Brain microvascular endothelial cell (primary cell): ENCODE data around the gene DMPK.

Experiments used
- DNase-seq: peaks from one replicate; pipeline ENCODE4 v3.0.0-alpha.2; 2020
- H3K27ac ChIP-seq: fragments of 250-450 bp; sonication (Bioruptor Pico); 2 replicates; pipeline ENCODE4 v1.5.1; 2020; ENCODE audit warnings: mild to moderate bottlenecking, moderate library complexity
- H3K27me3 ChIP-seq: fragments of 250-450 bp; sonication (Bioruptor Pico); replicated peaks from 2 replicates; pipeline ENCODE4 v1.5.1; 2020; ENCODE audit warnings: mild to moderate bottlenecking
- H3K36me3 ChIP-seq: fragments of 250-450 bp; sonication (Bioruptor Pico); replicated peaks from 2 replicates; pipeline ENCODE4 v1.5.1; 2020; ENCODE audit warnings: mild to moderate bottlenecking
- H3K4me3 ChIP-seq: 2 replicates; pipeline ENCODE4 v1.5.1; 2011; ENCODE audit warnings: low read depth, mild to moderate bottlenecking, control low read depth, low read length, moderate library complexity
- CTCF ChIP-seq: IDR thresholded peaks from 2 replicates; pipeline ENCODE4 v1.5.1; 2011; ENCODE audit warnings: low read depth, mild to moderate bottlenecking, moderate library complexity, low read length, control low read depth, inconsistent platforms; ENCODE audit errors: missing control alignments
- in situ Hi-C: cut with HindIII; loops from 2 replicates; pipeline ENCODE4 v1.10.0; 2017; ENCODE audit warnings: low sequenced_read_pairs, low pct_ligation_motif_present

The DMPK gene

GRCh38 chr19:45822716-45823115 is 40.4 kb upstream of the DMPK start:
- Histone ChIP-seq H3K27ac (no peak overlapping the region), H3K27me3 (no peaks in the 10 kb centered on the region), H3K4me3 (no peak overlapping the region), H3K36me3 (peaks cover 47% of the 10 kb centered on the region)
- TF ChIP-seq CTCF, result no peak
- in situ Hi-C loops, result no loop called here
- no peak for DNase-seq

GRCh38 chr19:45821570-45821969 is 39.3 kb upstream of the DMPK start:
- in situ Hi-C loops, result no loop called here
- Histone ChIP-seq H3K27ac (no peak overlapping the region), H3K4me3 (no peak overlapping the region), H3K27me3 (no peaks in the 10 kb centered on the region), H3K36me3 (peaks cover 39% of the 10 kb centered on the region)
- TF ChIP-seq CTCF, result no peak
- DNase-seq, result no peak

GRCh38 chr19:45821103-45821521 is 38.8 kb upstream of the DMPK start:
- no peak for TF ChIP-seq CTCF
- H3K36me3 ChIP-seq, result peaks cover 39% of the 10 kb centered on the region
- in situ Hi-C loops, result no loop called here
- no peak for DNase-seq
- H3K27ac ChIP-seq, result no peak overlapping the region
- no peak overlapping the region for H3K4me3 ChIP-seq
- H3K27me3 ChIP-seq, result no peaks in the 10 kb centered on the region

GRCh38 chr19:45820413-45821102 is 38.3 kb upstream of the DMPK start:
- no peak for DNase-seq
- peaks cover 38% of the 10 kb centered on the region for H3K36me3 ChIP-seq
- in situ Hi-C loops, result no loop called here
- no peaks in the 10 kb centered on the region for H3K27me3 ChIP-seq
- no peak overlapping the region for H3K4me3 ChIP-seq
- peak; percentile 10 for TF ChIP-seq CTCF
- no peak overlapping the region for H3K27ac ChIP-seq

- no peak overlapping the region for H3K27ac ChIP-seq
- no peak for DNase-seq
- peaks cover 31% of the 10 kb centered on the region for H3K36me3 ChIP-seq
- in situ Hi-C loops, result no loop called here
- no peak for TF ChIP-seq CTCF
- H3K4me3 ChIP-seq, result no peak overlapping the region
- no peaks in the 10 kb centered on the region for H3K27me3 ChIP-seq
These were observed 37.5 kb upstream of the DMPK start for GRCh38 chr19:45819769-45820168.
